Mucosa of descending colon (tissue), 3 donors: ENCODE results near the gene SFXN1. TPM values are rescaled to one million over a fixed set of nuclear protein-coding genes. Genes with fewer than 3 reads are reported as not detected.
"Not testable (repeated sequence)": the region's sequence is repeated elsewhere in the genome, so short reads cannot be mapped to it uniquely, and the experiment has no call there.

Experiments used
- ATAC-seq: fragments of 200-7000 bp; cut with Tn5 transposase; one replicate; pipeline ENCODE4 v1.9.1; 2020; ENCODE audit warnings: mild to moderate bottlenecking, moderate library complexity
- DNase-seq, 3 donors: peaks; one replicate each; pipeline ENCODE4 v3.0.0-alpha.2; 2020
- H3K36me3 ChIP-seq: fragments of 200-600 bp; one replicate; pipeline ENCODE4 v1.8.0; 2021; ENCODE audit warnings: low read depth, mild to moderate bottlenecking
- H3K4me1 ChIP-seq: fragments of 200-600 bp; one replicate; pipeline ENCODE4 v1.8.0; 2021; ENCODE audit warnings: low read depth, mild to moderate bottlenecking
- H3K4me3 ChIP-seq: fragments of 200-600 bp; one replicate; pipeline ENCODE4 v1.8.0; 2021; ENCODE audit warnings: mild to moderate bottlenecking
- H3K9me3 ChIP-seq: fragments of 200-600 bp; one replicate; pipeline ENCODE4 v1.8.0; 2021; ENCODE audit warnings: mild to moderate bottlenecking
- CTCF ChIP-seq: fragments of 200-600 bp; IDR thresholded peaks from one replicate; pipeline ENCODE4 v1.8.0; 2022; ENCODE audit warnings: antibody characterized with exemption, mild to moderate bottlenecking
- intact Hi-C, 2 donors: fragments of 100-400 bp; cut with DNase I in 1 of 2; cut with micrococcal nuclease in 1 of 2; formaldehyde crosslinking; loops; one replicate each; pipeline versions ENCODE4 v1.11.0 to v1.11.1; 2022; cut with DNase I, micrococcal nuclease
- total RNA-seq, 3 donors: library from RNA; stranded (reverse); fragmentation: NEBNext Ultra II Directional in 2 of 3; extraction: Animal tissue kit (Norgen Biotek cat#: 25700) in 2 of 3; gene quantifications; one replicate each; pipeline versions ENCODE4 v1.2.1 to v1.2.4, GENCODE V29; 2021 to 2023
- donor health status: DM: no; HTN: no; CAD: no; lungs with moderate emphysema.
- donor health status: DM: no; HTN: no; CAD: no.
- donor health status: DM: no; HTN: yes; CAD: no.

Gene SFXN1
- total RNA-seq, 3 donors from 2014 or later: 56.8 to 122 (median 92.5) TPM

- no peak for DNase-seq
- no peak overlapping the region for H3K4me3 ChIP-seq
- intact Hi-C loops: loop anchor here in 1 of 2 donors (10.0 kb wide), 1 partner anchor 183 kb away; no protein-coding TSS in a partner anchor
- no peak for TF ChIP-seq CTCF
- peaks cover 4% of the 10 kb centered on the region for H3K36me3 ChIP-seq
- no peaks in the 10 kb centered on the region for H3K4me1 ChIP-seq
- ATAC-seq: no peak
- no peaks in the 10 kb centered on the region for H3K9me3 ChIP-seq
These were observed 53.0 kb downstream of the SFXN1 start for GRCh38 chr5:175531361-175531760.

GRCh38 chr5:175534070-175534932, 55.9 kb downstream of the SFXN1 start:
- H3K4me1 ChIP-seq: no peaks in the 10 kb centered on the region
- H3K4me3 ChIP-seq: no peak overlapping the region
- ATAC-seq (peak; percentile 100), DNase-seq (peak; percentile 79 to 84 (median 84))
- intact Hi-C loops: loop anchor here in 1 of 2 donors (10.0 kb wide), 1 partner anchor 180 kb away; no protein-coding TSS in a partner anchor
- H3K36me3 ChIP-seq: no peaks in the 10 kb centered on the region
- TF ChIP-seq CTCF: peak; percentile 91
- H3K9me3 ChIP-seq: no peaks in the 10 kb centered on the region

GRCh38 chr5:175535331-175535730, 57.0 kb downstream of the SFXN1 start:
- not testable (repeated sequence) for ATAC-seq, DNase-seq, H3K4me3 ChIP-seq, H3K36me3 ChIP-seq, H3K9me3 ChIP-seq, H3K4me1 ChIP-seq
- intact Hi-C loops: loop anchor here in 1 of 2 donors (10.0 kb wide), 1 partner anchor 179 kb away; no protein-coding TSS in a partner anchor

GRCh38 chr5:175535796-175536195, 57.4 kb downstream of the SFXN1 start:
- Histone ChIP-seq H3K4me1 (no peaks in the 10 kb centered on the region), H3K9me3 (no peaks in the 10 kb centered on the region), H3K4me3 (no peak overlapping the region), H3K36me3 (no peaks in the 10 kb centered on the region)
- DNase-seq (no peak), ATAC-seq (no peak)
- intact Hi-C loops: loop anchor here in 1 of 2 donors (10.0 kb wide), 1 partner anchor 179 kb away; no protein-coding TSS in a partner anchor
- TF ChIP-seq CTCF: no peak

GRCh38 chr5:175538576-175538975, 60.2 kb downstream of the SFXN1 start:
- H3K9me3 ChIP-seq: no peaks in the 10 kb centered on the region
- H3K4me3 ChIP-seq: no peak overlapping the region
- DNase-seq: no peak
- TF ChIP-seq CTCF: no peak
- no peak for ATAC-seq
- intact Hi-C loops: loop anchor here in 1 of 2 donors (10.0 kb wide), 1 partner anchor 176 kb away; no protein-coding TSS in a partner anchor
- H3K4me1 ChIP-seq: no peaks in the 10 kb centered on the region
- H3K36me3 ChIP-seq: no peaks in the 10 kb centered on the region

GRCh38 chr5:175539936-175540335, 61.6 kb downstream of the SFXN1 start:
- no peaks in the 10 kb centered on the region for H3K36me3 ChIP-seq
- no peak for TF ChIP-seq CTCF
- H3K9me3 ChIP-seq: no peaks in the 10 kb centered on the region
- H3K4me3 ChIP-seq: no peak overlapping the region
- H3K4me1 ChIP-seq: no peaks in the 10 kb centered on the region
- intact Hi-C loops: loop anchor here in 1 of 2 donors (10.0 kb wide), 1 partner anchor 175 kb away; no protein-coding TSS in a partner anchor
- ATAC-seq (no peak), DNase-seq (no peak)
